Activated T-helper 1 cell treated with Interleukin-2 at 50 U/mL for 16 hours (primary cell): ENCODE measurements around the gene NNT.
"Not testable (repeated sequence)": the region's sequence is repeated elsewhere in the genome, so short reads cannot be mapped to it uniquely, and the experiment has no call there.

Experiments used
- DNase-seq: peaks from one replicate; pipeline ENCODE4 v3.0.0-alpha.2; 2020; ENCODE audit warnings: low read depth

The NNT gene

GRCh38 chr5:43631182-43631910 is 28.4 kb downstream of the NNT start:
- no peak for DNase-seq

- no peak for DNase-seq
Observed at GRCh38 chr5:43634621-43635020, 31.6 kb downstream of the NNT start.

GRCh38 chr5:43635374-43635773 is 32.4 kb downstream of the NNT start:
- no peak for DNase-seq

DNA sequence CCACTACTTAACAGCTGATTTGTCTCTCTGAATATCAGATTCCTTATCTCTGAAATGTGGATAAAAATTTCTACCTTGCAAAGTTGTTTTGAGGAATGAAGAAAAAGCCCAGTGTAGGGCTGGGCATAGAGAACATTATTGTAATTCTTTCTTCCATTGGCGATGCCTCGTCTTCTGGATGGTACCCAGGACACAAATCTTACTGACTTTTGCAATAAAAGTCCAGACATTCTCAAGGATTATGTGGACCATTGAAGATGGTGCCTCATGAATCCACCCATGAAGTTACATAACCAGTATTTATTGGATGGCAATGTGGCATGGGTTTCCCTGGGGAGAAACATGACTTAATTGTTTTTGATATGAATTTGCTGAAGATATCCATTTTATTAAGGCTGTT is 33.1 kb downstream of the NNT start:
- no peak for DNase-seq

GRCh38 chr5:43637416-43637815 is 34.4 kb downstream of the NNT start:
- no peak for DNase-seq

- DNase-seq = no peak
Observed at GRCh38 chr5:43638107-43638506, 35.1 kb downstream of the NNT start.

- DNase-seq = no peak
Observed at GRCh38 chr5:43638546-43638945, 35.6 kb downstream of the NNT start.

- DNase-seq = no peak
Observed at GRCh38 chr5:43639566-43639965, 36.6 kb downstream of the NNT start.

DNA sequence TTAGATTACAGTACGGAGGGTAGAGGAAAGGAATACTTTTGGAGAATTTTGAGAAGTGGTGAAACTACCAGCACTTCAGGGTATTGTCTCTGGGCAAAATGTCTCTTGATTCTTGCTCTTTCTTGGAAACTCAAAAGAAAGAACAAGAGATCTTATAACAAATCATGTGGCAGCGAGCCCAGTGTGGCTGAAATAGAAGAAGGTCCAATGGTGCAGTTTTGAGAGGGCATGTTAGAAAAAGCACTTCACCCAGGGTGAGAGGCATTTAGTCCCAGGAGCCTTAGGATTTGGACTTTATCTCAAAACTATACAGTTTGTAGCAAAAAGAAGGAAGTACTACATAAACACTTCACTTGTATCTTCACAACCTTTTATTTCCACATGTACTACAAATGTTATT is 39.4 kb downstream of the NNT start:
- no peak for DNase-seq

GRCh38 chr5:43643327-43643726 is 40.3 kb downstream of the NNT start:
- no peak for DNase-seq

- no peak for DNase-seq
Observed at GRCh38 chr5:43643750-43644149, 40.8 kb downstream of the NNT start.

- DNase-seq = no peak
Observed at GRCh38 chr5:43646992-43647391, 44.0 kb downstream of the NNT start.

GRCh38 chr5:43647789-43648188 is 44.8 kb downstream of the NNT start:
- DNase-seq = no peak

DNA sequence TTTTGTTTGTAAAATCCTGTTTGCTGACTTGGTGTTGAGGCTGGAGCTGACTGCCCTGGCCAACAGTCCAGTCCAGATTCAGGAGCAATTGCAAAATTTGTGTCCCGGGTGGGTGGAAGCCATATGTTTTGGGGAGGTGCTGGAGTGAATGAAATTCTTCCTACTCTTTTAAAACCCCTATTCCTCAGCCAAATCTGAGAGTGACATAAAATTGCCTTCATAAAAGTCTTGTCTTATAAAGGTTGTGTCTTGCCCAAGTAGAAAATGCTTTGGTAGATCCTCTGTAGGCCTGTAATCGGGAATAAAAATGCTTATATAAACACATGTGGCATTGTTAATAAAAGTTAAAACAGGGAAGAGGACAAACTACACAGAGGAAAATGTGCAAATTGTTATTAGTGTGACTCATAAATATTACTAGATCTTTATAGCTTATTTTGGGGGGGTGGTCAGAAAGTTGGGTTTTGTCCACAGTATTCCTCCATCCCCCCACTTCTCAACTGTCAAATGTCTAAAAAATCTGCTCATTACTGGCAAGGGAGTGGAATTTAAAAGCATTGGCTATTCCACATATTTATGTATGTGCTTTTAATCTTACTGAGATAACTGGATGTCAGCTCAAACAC is 45.6 kb downstream of the NNT start:
- no peak for DNase-seq

GRCh38 chr5:43649256-43649655 is 46.3 kb downstream of the NNT start:
- no peak for DNase-seq

DNA sequence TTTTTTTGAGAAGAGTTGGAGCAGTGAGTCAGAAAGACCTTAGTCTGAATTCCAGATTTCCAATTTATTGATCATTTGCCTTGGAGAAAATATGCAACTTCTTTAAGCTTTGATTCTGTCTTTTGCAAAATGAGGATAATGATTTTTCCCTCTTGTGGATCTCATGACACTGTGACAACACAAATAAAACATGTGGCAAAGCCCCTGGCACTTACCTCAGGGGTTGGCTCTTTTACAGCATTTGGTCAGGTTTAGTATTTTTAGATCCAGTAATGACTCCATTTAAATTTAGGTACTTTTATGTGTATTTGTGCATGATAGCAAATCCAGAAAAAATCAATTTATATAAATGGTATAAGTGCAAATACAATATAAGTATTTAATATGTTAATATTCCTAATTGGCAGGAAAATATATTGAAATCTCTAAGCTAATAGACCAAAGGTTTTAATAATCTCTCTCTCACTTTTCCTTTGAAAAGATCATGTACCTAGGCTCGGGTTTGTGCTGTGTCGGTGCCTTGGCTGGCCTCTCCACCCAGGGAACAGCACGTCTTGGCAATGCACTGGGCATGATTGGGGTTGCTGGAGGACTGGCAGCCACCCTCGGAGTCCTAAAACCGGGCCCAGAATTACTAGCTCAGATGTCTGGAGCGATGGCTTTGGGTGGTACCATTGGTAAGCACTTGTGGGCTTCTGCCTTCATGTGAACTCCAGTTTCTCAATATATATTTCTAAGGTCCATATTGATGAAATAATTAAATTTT is 49.7 kb downstream of the NNT start:
- DNase-seq = no peak

- no peak for DNase-seq
Observed at GRCh38 chr5:43658509-43658908, 55.5 kb downstream of the NNT start.

GRCh38 chr5:43659075-43659474 is 56.1 kb downstream of the NNT start:
- no peak for DNase-seq

- DNase-seq = no peak
Observed at GRCh38 chr5:43661102-43661501, 58.1 kb downstream of the NNT start.

- DNase-seq = no peak
Observed at GRCh38 chr5:43663916-43664315, 60.9 kb downstream of the NNT start.

DNA sequence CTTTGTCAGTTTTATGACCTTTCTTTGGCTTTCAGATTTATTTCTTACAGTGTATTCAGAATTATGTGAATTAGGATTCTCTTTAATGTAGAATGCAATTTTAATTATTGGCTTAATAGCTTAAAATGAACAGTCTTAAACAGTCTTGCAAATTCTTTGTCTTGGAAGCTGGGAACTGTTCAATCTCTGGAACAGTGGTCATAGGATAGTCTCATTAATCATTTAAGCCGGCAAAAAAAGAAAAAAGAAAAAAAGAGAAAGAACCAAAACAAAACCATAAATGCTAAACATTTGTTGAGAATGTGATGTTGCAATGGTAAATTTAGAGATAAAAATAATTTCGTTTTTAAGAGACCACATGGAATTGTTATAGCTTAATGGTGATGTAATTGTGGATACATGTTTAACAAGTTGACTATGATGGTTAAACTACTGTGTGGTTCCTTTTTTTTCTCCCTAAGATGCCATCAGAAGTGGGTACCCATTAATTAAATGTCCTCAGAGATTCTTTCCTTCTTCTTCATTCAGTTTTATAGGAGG is 61.6 kb downstream of the NNT start:
- DNase-seq = no peak

DNA sequence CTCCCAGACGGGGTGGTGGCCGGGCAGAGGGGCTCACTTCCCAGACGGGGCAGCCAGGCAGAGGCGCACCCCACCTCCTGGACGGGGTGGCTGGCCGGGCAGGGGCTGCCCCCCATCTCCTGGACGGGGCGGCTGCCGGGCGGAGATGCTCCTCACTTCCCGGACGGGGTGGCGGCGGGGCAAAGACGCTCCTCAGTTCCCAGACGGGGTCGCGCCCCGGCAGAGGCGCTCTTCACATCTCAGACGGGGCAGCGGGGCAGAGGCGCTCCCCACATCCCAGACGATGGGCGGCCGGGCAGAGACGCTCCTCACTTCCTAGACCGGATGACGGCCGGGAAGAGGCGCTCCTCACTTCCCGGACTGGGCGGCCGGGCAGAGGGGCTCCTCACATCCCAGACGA is 62.8 kb downstream of the NNT start:
- DNase-seq = not testable (repeated sequence)

DNA sequence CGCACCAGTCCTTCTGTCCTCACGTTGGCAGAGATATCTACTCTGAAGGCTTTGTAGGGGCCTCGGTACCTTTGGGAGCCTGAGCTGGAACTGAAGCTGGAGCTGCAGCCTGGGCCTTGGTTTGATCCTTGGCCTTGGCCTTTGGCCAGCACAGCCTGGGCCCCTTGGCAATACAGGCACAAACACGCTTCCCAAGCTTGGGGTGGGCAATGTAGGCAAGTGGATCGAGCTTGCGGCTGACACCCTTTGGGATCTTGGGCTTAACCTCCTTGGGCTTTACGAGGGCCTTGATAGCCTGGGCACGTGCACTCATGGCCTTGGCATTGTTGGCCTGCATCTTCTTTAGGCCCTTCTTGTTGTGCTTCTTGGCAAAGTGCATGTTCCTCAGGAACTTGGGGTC is 63.7 kb downstream of the NNT start:
- not testable (repeated sequence) for DNase-seq
